ENCODE data around the gene ERI3.

DNA sequence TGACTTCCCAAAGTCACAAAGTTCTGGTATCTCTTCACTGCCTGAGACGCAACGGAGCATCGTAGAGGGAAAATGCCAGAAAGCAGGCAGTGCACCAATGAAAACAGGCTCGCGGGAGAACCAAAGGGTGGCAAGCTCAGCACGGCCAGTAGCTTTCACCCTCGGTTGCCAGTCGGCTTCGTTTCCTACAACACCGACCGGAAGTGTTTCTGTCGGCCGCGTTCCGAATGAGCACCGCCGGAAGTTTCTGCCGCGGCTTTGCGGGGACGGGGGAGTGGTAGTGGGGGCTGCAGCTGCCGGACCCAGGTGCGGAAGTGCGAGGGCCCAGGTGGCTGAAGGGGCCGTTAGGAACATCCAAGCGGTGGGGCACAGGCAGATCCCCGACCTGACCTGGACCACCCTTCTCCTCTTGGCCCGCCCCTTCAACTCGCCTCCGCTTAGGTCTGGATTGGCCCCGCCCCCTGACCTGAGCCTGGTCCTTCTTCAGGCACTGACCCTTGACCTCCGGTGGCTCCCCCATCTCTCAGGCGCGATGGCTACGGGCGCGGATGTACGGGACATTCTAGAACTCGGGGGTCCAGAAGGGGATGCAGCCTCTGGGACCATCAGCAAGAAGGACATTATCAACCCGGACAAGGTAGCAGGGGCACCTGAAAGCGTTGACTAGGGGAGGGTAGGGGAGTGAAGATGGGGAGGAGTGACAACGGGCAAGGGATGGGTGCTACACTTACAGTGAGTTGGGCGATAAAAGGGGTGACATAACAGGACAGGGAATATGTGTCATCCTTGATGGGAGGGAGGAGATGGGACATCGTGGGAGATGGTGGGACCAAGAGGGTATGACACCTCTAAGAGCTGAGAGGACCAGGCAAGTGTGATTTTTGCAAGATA is 141.6 kb downstream of the ERI3 start, which contains the start of gene DMAP1:
- TF ChIP-seq CTCF (IDR thresholded peaks at IDR 0.05) (no peak), EZH2 (IDR thresholded peaks at IDR 0.05) (peak; percentile 58), EZH2phosphoT487 (IDR thresholded peaks at IDR 0.05) (no peak)
